GM21515 (cell line): ENCODE results near the gene ZCCHC14.
"Not testable (repeated sequence)": the region's sequence is repeated elsewhere in the genome, so short reads cannot be mapped to it uniquely, and the experiment has no call there.

Source experiments
- ATAC-seq: cut with Tn5 transposase; IDR thresholded peaks from one replicate; pipeline ENCODE4 v1.9.1; 2021; ENCODE audit not compliant: unreplicated experiment

Gene ZCCHC14

DNA sequence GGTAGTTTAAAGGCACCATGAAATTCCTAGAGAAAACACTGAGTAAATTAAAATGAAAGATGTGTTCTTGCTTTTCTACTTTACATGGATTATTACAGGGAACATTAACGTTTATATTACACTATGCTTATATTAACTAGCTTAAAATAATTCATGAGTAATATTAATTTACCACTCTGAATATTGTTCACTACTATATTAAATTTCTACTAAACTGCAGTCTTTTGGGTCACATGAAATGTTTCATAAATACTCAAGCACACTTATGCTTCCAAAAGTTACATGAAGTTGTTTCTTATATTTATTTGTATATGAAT lies 104.0 kb downstream of the ZCCHC14 start:
- ATAC-seq = no peak

DNA sequence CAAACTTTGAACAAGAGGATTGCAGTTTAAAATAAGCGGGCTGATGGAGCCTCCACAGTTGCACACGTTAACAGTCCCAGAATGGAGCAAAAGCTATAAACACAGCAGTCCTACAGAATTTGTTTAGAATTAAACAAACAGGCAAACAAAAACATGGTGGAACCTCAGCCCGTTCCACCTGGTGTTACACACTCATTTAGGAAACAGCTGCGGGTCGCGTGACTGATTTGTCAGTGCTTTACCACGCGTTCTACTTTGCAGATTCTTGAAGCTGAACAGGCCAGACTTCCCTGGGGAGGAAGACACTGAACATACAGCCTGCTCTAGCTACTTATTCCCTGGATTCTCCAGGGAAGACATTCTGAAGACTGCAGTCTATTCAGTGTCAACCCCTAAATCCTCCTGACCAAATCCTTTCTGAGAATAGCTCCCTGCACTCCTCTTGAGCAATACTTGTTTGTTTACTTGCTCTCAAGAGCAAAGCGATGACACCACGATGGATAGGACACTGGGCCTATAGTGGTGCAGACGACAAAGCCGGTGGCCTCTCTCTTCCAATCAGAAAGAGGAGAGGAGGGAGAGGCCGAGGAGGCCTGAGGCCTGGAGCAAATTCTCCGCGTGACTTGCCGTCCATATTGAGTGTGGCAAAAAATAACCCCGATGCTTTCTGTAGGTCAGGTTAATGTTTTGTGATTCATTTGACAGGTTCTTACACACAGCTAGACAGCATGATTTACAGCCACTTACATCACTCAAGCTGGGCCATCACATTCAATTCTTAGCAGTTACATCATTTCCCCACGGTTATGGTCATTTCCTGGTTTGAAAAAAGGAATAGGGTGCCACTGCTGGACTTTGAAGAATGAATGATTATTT lies 104.6 kb downstream of the ZCCHC14 start:
- peak; percentile 54 for ATAC-seq

- not testable (repeated sequence) for ATAC-seq
These were observed 108.0 kb downstream of the ZCCHC14 start for GRCh38 chr16:87384875-87385167.

DNA sequence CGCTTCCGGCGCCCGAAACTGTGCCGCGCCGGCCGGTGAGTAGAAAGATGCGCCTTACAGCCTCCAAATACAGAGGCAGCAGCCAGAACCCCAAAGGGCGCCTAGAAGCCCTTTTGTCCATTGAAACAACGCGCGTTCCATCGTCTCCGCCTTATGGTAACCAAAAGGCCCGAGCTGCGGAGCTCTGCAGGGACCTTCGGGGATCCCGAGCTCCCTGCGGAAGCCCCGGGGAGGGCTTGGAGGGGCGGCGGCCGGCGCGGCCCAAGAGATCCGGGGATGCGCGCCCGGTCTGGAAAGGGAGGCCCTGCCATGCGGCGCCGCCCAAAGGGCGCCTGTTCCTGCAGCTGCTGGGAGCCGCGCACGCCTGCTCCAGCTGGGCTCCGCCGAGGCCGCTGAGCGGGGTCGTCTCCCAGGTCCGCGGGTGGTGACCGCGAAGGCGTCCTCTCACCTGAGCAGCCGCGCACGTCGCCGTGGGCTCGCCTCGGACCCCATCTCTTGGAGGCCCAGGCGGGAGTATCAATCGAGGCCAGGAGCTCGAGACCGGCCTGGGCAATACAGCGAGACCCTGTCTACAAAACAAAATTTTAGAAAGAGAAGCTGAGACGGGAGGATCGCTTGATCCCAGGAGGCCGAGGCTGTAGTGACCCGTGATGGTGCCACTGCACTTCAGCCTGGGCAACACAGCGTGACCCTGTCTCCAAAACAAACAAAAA lies 108.5 kb downstream of the ZCCHC14 start:
- peak; percentile 18 for ATAC-seq

- peak; percentile 36 for ATAC-seq
These were observed 109.2 kb downstream of the ZCCHC14 start, which contains the start of gene FBXO31 for GRCh38 chr16:87383505-87384161. TSS of gene FBXO31 (minus strand) at chr16:87383776. CDS start at chr16:87383744, 32 bp downstream.

- no peak for ATAC-seq
These were observed 110.6 kb downstream of the ZCCHC14 start for GRCh38 chr16:87382023-87382785.

DNA sequence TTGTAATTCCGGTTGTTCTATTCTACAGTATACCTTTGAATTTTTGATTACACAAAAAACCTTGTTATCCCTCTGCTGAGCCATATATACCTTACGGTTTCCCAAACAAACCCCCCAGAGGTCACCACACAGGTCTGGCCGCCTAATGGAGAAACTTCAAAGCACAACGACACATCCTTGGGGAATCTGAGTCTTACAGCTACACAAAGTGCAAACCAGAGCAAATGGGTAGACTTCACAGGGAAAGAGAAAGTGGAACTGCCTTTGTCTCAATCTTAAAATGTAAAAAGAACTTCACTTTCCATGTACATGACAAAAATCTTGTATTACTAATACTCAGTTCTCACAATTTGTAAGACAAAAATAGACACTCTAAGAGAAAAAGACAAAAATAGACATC lies 111.9 kb downstream of the ZCCHC14 start:
- no peak for ATAC-seq

GRCh38 chr16:87380403-87380802 lies 112.4 kb downstream of the ZCCHC14 start:
- ATAC-seq = no peak

- not testable (repeated sequence) for ATAC-seq
These were observed 113.5 kb downstream of the ZCCHC14 start for GRCh38 chr16:87379312-87379752.

DNA sequence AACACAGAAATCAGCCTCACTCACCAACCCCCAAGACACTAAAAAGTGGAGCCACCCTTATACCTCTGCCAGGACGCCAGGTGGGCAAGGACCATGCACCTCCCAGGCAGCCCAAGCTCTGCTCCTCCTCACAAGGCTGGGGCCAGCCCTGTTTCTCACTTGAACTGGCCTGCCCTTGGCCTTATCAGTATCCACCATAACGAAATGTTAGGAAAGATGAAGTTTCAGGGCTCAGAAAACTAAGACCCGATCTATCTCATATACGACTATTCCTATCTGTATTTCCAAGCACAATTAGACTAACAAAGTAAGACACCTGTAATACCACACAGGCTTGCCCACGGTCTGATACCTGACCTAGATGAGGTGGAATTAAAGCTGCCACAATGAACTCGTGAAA lies 116.2 kb downstream of the ZCCHC14 start:
- no peak for ATAC-seq

GRCh38 chr16:87375426-87376135 lies 117.2 kb downstream of the ZCCHC14 start:
- no peak for ATAC-seq

- ATAC-seq = no peak
These were observed 118.5 kb downstream of the ZCCHC14 start for GRCh38 chr16:87374313-87374712.

DNA sequence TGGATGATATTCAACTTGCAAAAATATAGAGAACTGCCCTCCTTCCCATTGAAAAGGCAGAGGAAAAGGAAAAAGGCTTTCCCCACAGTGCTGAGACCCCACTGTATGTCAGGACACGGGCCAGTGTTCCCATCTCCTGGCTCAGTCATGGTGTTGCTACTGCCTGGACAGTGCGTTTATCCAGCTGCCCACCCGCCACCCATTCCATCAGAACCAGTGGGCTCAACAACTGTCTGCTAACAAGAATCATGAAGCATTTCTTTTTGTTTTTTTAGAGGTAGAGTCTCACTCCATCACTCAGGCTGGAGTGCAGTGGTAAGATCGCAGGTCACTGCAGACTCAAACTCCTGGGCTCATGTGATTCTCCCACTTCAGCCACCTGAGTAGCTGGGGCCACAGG lies 120.5 kb downstream of the ZCCHC14 start:
- ATAC-seq = no peak

- ATAC-seq = no peak
These were observed 121.5 kb downstream of the ZCCHC14 start for GRCh38 chr16:87371261-87371866.

DNA sequence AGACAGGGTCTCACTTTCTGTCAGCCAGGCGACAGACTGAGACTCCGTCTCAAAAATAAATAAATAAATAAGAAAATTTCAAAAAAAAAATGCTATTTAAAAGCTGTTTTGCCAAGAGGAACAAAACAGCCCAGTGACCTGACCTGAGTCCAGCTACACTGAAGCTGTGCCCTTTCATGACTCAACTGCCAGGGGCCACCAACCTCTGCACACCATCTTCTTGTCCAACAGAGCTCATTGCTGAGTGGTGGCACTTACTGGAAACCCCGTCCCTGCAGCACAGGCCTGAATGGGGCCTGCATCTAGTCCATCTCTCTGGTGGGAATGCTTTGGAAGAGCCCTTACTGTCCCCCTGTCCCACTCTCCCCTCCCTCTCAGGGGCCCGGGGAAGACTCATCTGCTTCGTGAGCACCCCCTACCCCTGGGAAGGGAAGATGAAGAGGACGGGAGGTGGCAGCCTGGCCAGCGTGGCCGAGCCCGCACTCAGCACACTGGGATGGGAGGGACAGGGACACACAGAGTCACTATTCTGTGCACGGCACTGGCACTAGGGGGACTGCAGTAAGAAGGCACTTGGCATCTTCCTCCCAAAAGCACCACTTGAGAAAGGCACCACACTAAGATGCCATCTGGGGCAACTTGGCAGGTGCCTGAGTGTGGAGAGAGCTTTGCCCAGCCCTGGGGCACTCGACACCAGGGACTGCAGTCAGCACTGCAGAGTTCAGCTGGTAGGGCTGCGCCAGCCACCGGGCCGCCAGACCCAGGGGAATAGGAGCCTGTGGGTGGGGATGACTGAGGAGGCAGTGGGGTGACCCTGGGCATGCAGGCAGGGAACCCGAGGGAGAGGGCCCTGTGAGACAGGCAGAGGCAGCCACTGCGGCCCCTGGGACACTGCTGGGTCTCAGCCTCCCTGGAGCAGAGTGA lies 122.8 kb downstream of the ZCCHC14 start:
- ATAC-seq = no peak

DNA sequence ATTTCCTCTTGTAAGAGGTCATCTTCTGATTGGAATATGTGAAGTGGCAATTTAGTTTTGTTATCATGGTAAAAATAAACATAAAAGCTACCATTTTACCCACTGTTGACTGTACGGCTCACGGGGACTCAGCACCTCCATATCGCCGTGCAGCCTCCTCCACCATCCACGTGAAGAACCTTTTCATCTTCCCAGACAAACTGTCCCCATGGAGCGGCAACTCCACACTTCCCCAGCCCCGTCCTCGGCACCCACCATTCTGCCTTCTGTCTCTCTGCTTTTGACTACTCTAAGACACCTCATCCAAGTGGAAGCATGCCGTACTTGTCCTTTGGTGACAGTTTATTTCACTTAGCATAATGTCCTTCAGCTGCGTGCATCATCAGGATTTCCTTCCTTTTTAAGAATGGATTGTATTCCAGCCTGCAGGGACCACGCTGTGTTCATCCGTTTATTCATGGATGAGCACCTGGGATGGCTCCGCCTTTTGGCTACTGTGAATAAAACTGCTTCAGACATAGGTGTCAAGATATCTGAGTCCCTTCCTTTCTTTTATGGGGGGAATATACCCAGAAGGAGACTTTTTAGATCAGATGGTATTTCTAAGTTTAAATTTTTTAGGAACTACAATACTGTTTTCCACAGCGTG lies 123.6 kb downstream of the ZCCHC14 start:
- ATAC-seq = no peak

GRCh38 chr16:87368029-87368770 lies 124.6 kb downstream of the ZCCHC14 start:
- no peak for ATAC-seq

- ATAC-seq = no peak
These were observed 125.3 kb downstream of the ZCCHC14 start for GRCh38 chr16:87367529-87367928.
